OCI-LY7 (cell line): ENCODE results near the gene LHFPL6. TPM values are rescaled to one million over a fixed set of nuclear protein-coding genes. Genes with fewer than 3 reads are reported as not detected.

Experiments
- BruUV-seq: library from RNA; stranded (reverse); fragments of 400-500 nt; replicated peaks from 2 replicates; lab custom pipeline; 2021; lab: Mats Ljungman, UMichigan
- CTCF ChIA-PET: fragments of 300-600 bp; sonication (Branson Sonifier 250); formaldehyde crosslinking; loops from one replicate; lab custom pipeline; 2022; ENCODE audit warnings: antibody characterized with exemption; ENCODE audit not compliant: unreplicated experiment; lab: Charles Lee
- POLR2A ChIA-PET: fragments of 300-600 bp; sonication (Branson Sonifier 250); formaldehyde crosslinking; loops from one replicate; lab custom pipeline; 2022; ENCODE audit warnings: antibody characterized with exemption; lab: Charles Lee
- DNase-seq: peaks from one replicate; pipeline ENCODE4 v3.0.0-alpha.2; 2015; ENCODE audit warnings: low spot score
- H2AFZ ChIP-seq: fragments of 200-600 bp; sonication (generic), shearing (Covaris generic); 2 replicates; pipeline ENCODE4 v1.6.1; 2014; ENCODE audit warnings: mild to moderate bottlenecking, antibody characterized with exemption, low read length, moderate library complexity
- H3K27ac ChIP-seq: fragments of 200-600 bp; sonication (generic); 2 replicates; pipeline ENCODE4 v1.5.1; 2014; ENCODE audit warnings: mixed run types, low read depth, mild to moderate bottlenecking, moderate library complexity, low read length, inconsistent platforms; ENCODE audit not compliant: poor library complexity, severe bottlenecking
- H3K36me3 ChIP-seq: fragments of 200-600 bp; sonication (generic); 2 replicates; pipeline ENCODE4 v1.6.1; 2014; ENCODE audit warnings: mild to moderate bottlenecking, antibody characterized with exemption, low read length, moderate library complexity, mixed read lengths; ENCODE audit not compliant: insufficient read depth
- H3K4me1 ChIP-seq: fragments of 200-600 bp; sonication (generic); 2 replicates; pipeline ENCODE4 v1.5.1; 2014; ENCODE audit warnings: mild to moderate bottlenecking, low read length; ENCODE audit not compliant: insufficient read depth, poor library complexity, severe bottlenecking
- H3K4me2 ChIP-seq: fragments of 200-600 bp; sonication (generic); 2 replicates; pipeline ENCODE4 v1.6.1; 2014; ENCODE audit warnings: mild to moderate bottlenecking, low read length
- H3K4me3 ChIP-seq: fragments of 200-600 bp; sonication (generic); 2 replicates; pipeline ENCODE4 v1.5.1; 2014; ENCODE audit warnings: mild to moderate bottlenecking, low read depth, low read length; ENCODE audit not compliant: poor library complexity, severe bottlenecking
- H3K79me2 ChIP-seq: fragments of 200-600 bp; sonication (generic); 2 replicates; pipeline ENCODE4 v1.6.1; 2016; ENCODE audit warnings: low read depth, mild to moderate bottlenecking, low read length, moderate library complexity, mixed read lengths; ENCODE audit not compliant: insufficient read depth
- H3K9me2 ChIP-seq: fragments of 200-600 bp; sonication (generic); 2 replicates; pipeline ENCODE4 v1.6.1; 2016; ENCODE audit warnings: mild to moderate bottlenecking, low read length, mixed read lengths; ENCODE audit not compliant: insufficient read depth
- H3K9me3 ChIP-seq: fragments of 200-600 bp; sonication (generic); 2 replicates; pipeline ENCODE4 v1.6.1; 2014; ENCODE audit warnings: mild to moderate bottlenecking, mixed run types, low read length, mixed read lengths
- H4K20me1 ChIP-seq: fragments of 200-600 bp; sonication (generic); 2 replicates; pipeline ENCODE4 v1.6.1; 2014; ENCODE audit warnings: mild to moderate bottlenecking, antibody characterized with exemption, low read length, moderate library complexity, mixed read lengths; ENCODE audit not compliant: insufficient read depth
- CTCF ChIP-seq: fragments of 200-600 bp; sonication (generic); conservative IDR thresholded peaks from 2 replicates; pipeline ENCODE4 v1.5.1; 2014; ENCODE audit warnings: mild to moderate bottlenecking, antibody characterized with exemption, low read length, moderate library complexity, mixed read lengths
- EZH2phosphoT487 ChIP-seq: fragments of 200-600 bp; sonication (generic); IDR thresholded peaks from 2 replicates; pipeline ENCODE4 v1.6.1; 2018; ENCODE audit warnings: low read depth, borderline replicate concordance, mild to moderate bottlenecking, mixed run types, antibody characterized with exemption, low read length, moderate library complexity, mixed read lengths
- intact Hi-C: fragments of 100-400 bp; cut with micrococcal nuclease; formaldehyde crosslinking; loops from one replicate; pipeline ENCODE4 v1.10.0; 2022; ENCODE audit not compliant: unreplicated experiment
- total RNA-seq, 2 experiments: library from RNA; depleted of rRNA in 1 of 2; stranded (reverse); fragments of >200 nt in 1 of 2; shearing (Covaris generic) in 1 of 2; gene quantifications; 2 replicates each; pipeline ENCODE4 v1.2.3, GENCODE V29; 2014 to 2022

LHFPL6 gene
- total RNA-seq, 2 experiments from 2014 or later: 15.1 to 27.7 TPM

GRCh38 chr13:39397226-39397895 is 205.6 kb downstream of the LHFPL6 start:
- H3K79me2 ChIP-seq: no peaks in the 10 kb centered on the region
- no peak overlapping the region for H3K4me2 ChIP-seq
- H3K4me1 ChIP-seq: no peaks in the 10 kb centered on the region
- H3K4me3 ChIP-seq: no peak overlapping the region
- intact Hi-C loops: no loop called here
- no peaks in the 10 kb centered on the region for H3K9me3 ChIP-seq
- no peaks in the 10 kb centered on the region for H4K20me1 ChIP-seq
- TF ChIP-seq CTCF (no peak), EZH2phosphoT487 (no peak)
- H3K27ac ChIP-seq: no peak overlapping the region
- POLR2A ChIA-PET: interaction anchor here (0.6 to 1.3 kb wide), 2 partner anchors 14 to 476 kb away, joined by 3 to 4 read pairs; no protein-coding TSS in a partner anchor
- H3K36me3 ChIP-seq: no peaks in the 10 kb centered on the region
- CTCF ChIA-PET: no interaction called here
- no TSS peak for BruUV-seq
- no peak for DNase-seq
- H3K9me2 ChIP-seq: no peaks in the 10 kb centered on the region
- H2AFZ ChIP-seq: no peak overlapping the region

- no peak for TF ChIP-seq EZH2phosphoT487
- no peak overlapping the region for H3K4me2 ChIP-seq
- POLR2A ChIA-PET: interaction anchor here (0.6 kb wide), 1 partner anchor 249 kb away, joined by 3 read pairs; no protein-coding TSS in a partner anchor
- H3K36me3 ChIP-seq: no peaks in the 10 kb centered on the region
- CTCF ChIA-PET: no interaction called here
- no peaks in the 10 kb centered on the region for H3K9me2 ChIP-seq
- no peaks in the 10 kb centered on the region for H3K9me3 ChIP-seq
- H2AFZ ChIP-seq: no peak overlapping the region
- H3K4me1 ChIP-seq: no peaks in the 10 kb centered on the region
- H3K27ac ChIP-seq: no peak overlapping the region
- no TSS peak for BruUV-seq
- intact Hi-C loops: no loop called here
- H4K20me1 ChIP-seq: no peaks in the 10 kb centered on the region
- no peaks in the 10 kb centered on the region for H3K79me2 ChIP-seq
- no peak for DNase-seq
- H3K4me3 ChIP-seq: no peak overlapping the region
These were observed 208.0 kb downstream of the LHFPL6 start for GRCh38 chr13:39394796-39395678.

GRCh38 chr13:39391761-39392160 is 211.2 kb downstream of the LHFPL6 start:
- Histone ChIP-seq H3K79me2 (no peaks in the 10 kb centered on the region), H3K4me2 (no peak overlapping the region), H3K9me3 (no peaks in the 10 kb centered on the region), H2AFZ (no peak overlapping the region), H3K9me2 (no peaks in the 10 kb centered on the region), H3K4me3 (no peak overlapping the region), H3K27ac (no peak overlapping the region), H3K4me1 (no peaks in the 10 kb centered on the region), H4K20me1 (no peaks in the 10 kb centered on the region), H3K36me3 (no peaks in the 10 kb centered on the region)
- DNase-seq: no peak
- intact Hi-C loops: no loop called here
- CTCF ChIA-PET: no interaction called here
- TF ChIP-seq CTCF (no peak), EZH2phosphoT487 (no peak)
- BruUV-seq: no TSS peak
- POLR2A ChIA-PET: no interaction called here
